Fibroblast of lung (primary cell): ENCODE results near the gene ANKRD66.

Experiments
- CTCF ChIP-seq, 2 donors: IDR thresholded peaks in 1 of 2; conservative IDR thresholded peaks in 1 of 2; 1 replicate in 1 of 2; 2 replicates in 1 of 2; pipeline ENCODE4 v1.5.1; 2011 to 2012; ENCODE audit warnings: low read length in 2 of 2, control low read depth in 1 of 2, inconsistent platforms in 1 of 2, low read depth in 1 of 2, mild to moderate bottlenecking in 1 of 2
- EZH2 ChIP-seq: IDR thresholded peaks from 2 replicates; pipeline ENCODE4 v1.5.1; 2012; ENCODE audit warnings: low read length, control low read depth, mild to moderate bottlenecking; ENCODE audit errors: missing control alignments

GRCh38 chr6:46788791-46789190 lies 42.1 kb downstream of the ANKRD66 start:
- no peak for TF ChIP-seq EZH2
- TF ChIP-seq CTCF (conservative IDR thresholded peaks at IDR 0.05 in 1 of 2, IDR thresholded peaks at IDR 0.05 in 1 of 2; ENCODE audit: low read depth in 1 of 2, low read length in 2 of 2) = no peak
